ENCODE data around the gene SLC4A5.

DNA sequence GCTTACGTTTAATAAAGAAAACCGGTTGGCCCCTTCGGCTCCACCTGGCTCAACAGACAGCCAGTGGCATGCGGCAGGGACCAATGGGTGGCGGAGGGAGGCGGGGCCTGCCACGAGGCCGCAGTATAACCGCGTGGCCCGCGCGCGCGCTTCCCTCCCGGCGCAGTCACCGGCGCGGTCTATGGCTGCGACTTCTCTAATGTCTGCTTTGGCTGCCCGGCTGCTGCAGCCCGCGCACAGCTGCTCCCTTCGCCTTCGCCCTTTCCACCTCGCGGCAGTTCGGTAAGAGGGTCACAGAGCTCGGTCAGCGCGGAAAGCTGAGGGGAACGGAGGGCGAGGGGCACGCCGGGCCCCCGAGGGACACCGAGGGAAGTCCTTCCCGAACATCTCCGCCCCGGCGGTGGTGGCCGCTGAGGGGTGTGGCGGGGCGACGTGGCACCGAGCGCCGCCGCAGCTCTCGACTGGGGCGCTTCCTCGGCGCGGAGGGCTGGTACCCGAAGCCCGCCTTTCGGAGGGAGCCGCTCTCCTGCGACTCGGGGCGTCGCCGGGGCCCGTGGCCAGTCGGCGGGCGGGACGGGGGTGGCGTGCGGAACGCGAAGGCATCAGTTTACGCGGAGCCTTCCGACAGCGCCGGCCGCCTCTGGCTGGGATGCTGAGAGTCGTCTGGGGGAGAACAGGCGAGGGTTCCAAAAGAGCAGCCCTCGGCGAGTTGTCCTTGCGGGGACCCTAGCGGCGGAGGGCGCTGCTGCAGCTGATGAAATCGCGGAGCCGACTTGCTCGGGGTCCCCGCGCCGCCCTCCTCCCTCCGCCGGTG lies 144.5 kb downstream of the SLC4A5 start, which contains the start of gene MTHFD2:
- TF ChIP-seq, protein P1, sequence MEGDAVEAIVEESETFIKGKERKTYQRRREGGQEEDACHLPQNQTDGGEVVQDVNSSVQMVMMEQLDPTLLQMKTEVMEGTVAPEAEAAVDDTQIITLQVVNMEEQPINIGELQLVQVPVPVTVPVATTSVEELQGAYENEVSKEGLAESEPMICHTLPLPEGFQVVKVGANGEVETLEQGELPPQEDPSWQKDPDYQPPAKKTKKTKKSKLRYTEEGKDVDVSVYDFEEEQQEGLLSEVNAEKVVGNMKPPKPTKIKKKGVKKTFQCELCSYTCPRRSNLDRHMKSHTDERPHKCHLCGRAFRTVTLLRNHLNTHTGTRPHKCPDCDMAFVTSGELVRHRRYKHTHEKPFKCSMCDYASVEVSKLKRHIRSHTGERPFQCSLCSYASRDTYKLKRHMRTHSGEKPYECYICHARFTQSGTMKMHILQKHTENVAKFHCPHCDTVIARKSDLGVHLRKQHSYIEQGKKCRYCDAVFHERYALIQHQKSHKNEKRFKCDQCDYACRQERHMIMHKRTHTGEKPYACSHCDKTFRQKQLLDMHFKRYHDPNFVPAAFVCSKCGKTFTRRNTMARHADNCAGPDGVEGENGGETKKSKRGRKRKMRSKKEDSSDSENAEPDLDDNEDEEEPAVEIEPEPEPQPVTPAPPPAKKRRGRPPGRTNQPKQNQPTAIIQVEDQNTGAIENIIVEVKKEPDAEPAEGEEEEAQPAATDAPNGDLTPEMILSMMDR (IDR thresholded peaks at IDR 0.05; ENCODE audit: low read depth, low read length, poor library complexity, severe bottlenecking): peak; percentile 75
- no peak for TF ChIP-seq EZH2phosphoT487 (IDR thresholded peaks at IDR 0.05; ENCODE audit: borderline replicate concordance, low read length)

Measured in DOHH2 (cell line).